Chondrocyte (in vitro differentiated cells): ENCODE measurements around the gene SLC7A9. TPM values are rescaled to one million over a fixed set of nuclear protein-coding genes. Genes with fewer than 3 reads are reported as not detected.
"Not testable (repeated sequence)": the region's sequence is repeated elsewhere in the genome, so short reads cannot be mapped to it uniquely, and the experiment has no call there.

ENCODE experiments used
- DNase-seq: peaks from one replicate; pipeline ENCODE4 v3.0.0; 2021; ENCODE audit warnings: mixed read lengths, low spot score
- H3K27ac Mint-ChIP-seq: one replicate; pipeline ENCODE4 v1.8.0; 2021; ENCODE audit warnings: mild to moderate bottlenecking, moderate library complexity, mixed read lengths; ENCODE audit not compliant: unreplicated experiment
- H3K27me3 Mint-ChIP-seq: 2 replicates; pipeline ENCODE4 v1.8.0; 2021; ENCODE audit warnings: low read depth, mixed read lengths
- H3K36me3 Mint-ChIP-seq: 2 replicates; pipeline ENCODE4 v1.8.0; 2021; ENCODE audit warnings: low read depth, mixed read lengths
- H3K4me1 Mint-ChIP-seq: 2 replicates; pipeline ENCODE4 v1.8.0; 2021; ENCODE audit warnings: low read depth, mild to moderate bottlenecking, mixed read lengths
- H3K4me3 Mint-ChIP-seq: one replicate; pipeline ENCODE4 v1.8.0; 2021; ENCODE audit warnings: mild to moderate bottlenecking, moderate library complexity, mixed read lengths; ENCODE audit not compliant: unreplicated experiment
- H3K9me3 Mint-ChIP-seq: 2 replicates; pipeline ENCODE4 v1.8.0; 2021; ENCODE audit warnings: low read depth, mixed read lengths
- total RNA-seq: library from RNA; stranded (reverse); gene quantifications from 3 replicates; pipeline ENCODE4 v1.2.1, GENCODE V29; 2021
- TF ChIP-seq, protein P1 (sequence below): fragments of 200-600 bp; sonication (generic); IDR thresholded peaks from 2 replicates; pipeline ENCODE4 v1.5.0; 2021; ENCODE audit warnings: antibody characterized with exemption, mild to moderate bottlenecking, moderate library complexity

Gene SLC7A9
- total RNA-seq, 1 donor from 2014 or later, result 0.35 TPM

DNA sequence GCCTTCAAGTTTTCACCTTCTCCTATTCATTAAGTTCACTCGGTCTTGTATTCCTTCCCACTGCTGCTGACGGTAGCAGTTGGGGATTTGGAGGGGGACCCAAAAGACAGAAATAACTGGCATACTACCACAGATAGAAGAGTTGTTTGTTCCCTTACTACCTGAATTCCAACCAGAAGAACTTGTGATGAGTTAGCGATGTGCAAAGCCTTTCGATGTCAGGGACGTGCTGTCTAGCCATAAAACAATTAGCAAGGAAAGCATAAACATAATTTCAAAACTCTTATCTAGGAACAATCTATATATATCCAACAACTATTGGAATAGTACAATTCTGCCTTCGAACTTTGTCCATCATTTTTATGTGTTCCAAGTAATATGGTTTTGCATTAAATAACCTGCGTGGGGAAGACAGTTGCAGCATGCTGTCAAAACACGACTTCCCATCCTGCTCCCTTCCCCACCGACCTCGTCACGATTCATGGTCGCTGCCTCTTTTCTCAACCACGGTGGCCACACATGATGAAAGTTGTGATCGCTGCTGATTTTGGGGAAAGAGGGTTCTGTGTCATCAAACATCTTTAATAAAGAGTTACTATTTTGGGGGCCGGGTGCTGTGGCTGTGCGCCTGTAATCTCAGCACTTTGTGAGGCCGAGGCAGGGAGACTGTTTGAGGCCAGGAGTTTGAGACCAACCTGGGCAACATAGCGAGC is 3.8 kb upstream of the SLC7A9 start:
- Mint-ChIP-seq H3K27me3 (no peaks in the 10 kb centered on the region), H3K27ac (no peak overlapping the region), H3K4me1 (no peaks in the 10 kb centered on the region), H3K9me3 (no peaks in the 10 kb centered on the region), H3K4me3 (no peak overlapping the region), H3K36me3 (peaks cover 5% of the 10 kb centered on the region)
- TF ChIP-seq, protein P1, sequence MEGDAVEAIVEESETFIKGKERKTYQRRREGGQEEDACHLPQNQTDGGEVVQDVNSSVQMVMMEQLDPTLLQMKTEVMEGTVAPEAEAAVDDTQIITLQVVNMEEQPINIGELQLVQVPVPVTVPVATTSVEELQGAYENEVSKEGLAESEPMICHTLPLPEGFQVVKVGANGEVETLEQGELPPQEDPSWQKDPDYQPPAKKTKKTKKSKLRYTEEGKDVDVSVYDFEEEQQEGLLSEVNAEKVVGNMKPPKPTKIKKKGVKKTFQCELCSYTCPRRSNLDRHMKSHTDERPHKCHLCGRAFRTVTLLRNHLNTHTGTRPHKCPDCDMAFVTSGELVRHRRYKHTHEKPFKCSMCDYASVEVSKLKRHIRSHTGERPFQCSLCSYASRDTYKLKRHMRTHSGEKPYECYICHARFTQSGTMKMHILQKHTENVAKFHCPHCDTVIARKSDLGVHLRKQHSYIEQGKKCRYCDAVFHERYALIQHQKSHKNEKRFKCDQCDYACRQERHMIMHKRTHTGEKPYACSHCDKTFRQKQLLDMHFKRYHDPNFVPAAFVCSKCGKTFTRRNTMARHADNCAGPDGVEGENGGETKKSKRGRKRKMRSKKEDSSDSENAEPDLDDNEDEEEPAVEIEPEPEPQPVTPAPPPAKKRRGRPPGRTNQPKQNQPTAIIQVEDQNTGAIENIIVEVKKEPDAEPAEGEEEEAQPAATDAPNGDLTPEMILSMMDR, result no peak
- DNase-seq, result no peak

DNA sequence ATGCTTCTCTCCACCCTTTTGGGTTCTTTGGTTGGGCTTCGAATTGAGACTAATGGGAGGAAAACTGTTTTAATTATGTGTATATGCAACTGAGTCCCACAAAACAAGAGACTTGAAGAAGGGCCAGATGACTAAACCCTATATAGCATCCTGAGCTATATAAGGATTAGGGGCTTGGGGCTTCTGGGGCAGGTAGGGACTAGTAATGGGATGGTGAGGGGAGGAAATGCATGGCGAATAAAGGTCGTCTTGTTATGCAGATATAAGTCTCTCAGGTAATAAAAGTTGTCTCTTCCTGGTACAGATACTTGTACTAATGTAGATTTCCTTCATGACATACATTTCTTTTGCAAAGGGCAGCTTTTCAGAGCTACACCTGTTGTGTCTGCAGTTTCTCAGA is 2.8 kb upstream of the SLC7A9 start:
- Mint-ChIP-seq H3K4me1 (no peaks in the 10 kb centered on the region), H3K36me3 (no peaks in the 10 kb centered on the region), H3K27ac (no peak overlapping the region), H3K4me3 (no peak overlapping the region), H3K9me3 (no peaks in the 10 kb centered on the region), H3K27me3 (no peaks in the 10 kb centered on the region)
- DNase-seq, result no peak
- TF ChIP-seq, protein P1, result no peak

DNA sequence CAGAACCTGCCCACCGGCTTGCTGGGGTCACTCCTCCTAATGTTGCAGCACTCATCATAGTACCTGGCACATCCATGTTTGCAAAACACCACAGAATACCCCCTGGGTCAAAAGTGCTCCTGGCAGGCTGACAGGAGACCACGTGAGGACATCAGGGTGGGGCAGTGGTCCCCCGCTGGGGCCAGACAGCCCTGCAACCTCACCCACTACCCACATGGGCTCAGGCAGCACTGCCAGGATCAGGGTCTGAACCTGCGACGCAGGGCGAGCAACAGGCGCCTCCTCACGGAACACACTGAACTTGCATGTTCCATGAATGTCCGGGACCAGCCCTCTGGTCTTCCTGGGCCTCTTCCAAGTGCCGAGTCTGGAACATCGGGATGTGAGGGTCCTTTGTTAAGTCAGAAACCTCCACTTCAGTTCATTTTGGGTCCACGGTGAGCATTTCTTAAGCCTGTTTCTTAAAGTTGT is 1.4 kb upstream of the SLC7A9 start:
- Mint-ChIP-seq H3K4me1 (no peaks in the 10 kb centered on the region), H3K4me3 (no peak overlapping the region), H3K9me3 (no peaks in the 10 kb centered on the region), H3K36me3 (no peaks in the 10 kb centered on the region), H3K27me3 (no peaks in the 10 kb centered on the region), H3K27ac (no peak overlapping the region)
- TF ChIP-seq, protein P1, result no peak
- DNase-seq, result peak; percentile 82

DNA sequence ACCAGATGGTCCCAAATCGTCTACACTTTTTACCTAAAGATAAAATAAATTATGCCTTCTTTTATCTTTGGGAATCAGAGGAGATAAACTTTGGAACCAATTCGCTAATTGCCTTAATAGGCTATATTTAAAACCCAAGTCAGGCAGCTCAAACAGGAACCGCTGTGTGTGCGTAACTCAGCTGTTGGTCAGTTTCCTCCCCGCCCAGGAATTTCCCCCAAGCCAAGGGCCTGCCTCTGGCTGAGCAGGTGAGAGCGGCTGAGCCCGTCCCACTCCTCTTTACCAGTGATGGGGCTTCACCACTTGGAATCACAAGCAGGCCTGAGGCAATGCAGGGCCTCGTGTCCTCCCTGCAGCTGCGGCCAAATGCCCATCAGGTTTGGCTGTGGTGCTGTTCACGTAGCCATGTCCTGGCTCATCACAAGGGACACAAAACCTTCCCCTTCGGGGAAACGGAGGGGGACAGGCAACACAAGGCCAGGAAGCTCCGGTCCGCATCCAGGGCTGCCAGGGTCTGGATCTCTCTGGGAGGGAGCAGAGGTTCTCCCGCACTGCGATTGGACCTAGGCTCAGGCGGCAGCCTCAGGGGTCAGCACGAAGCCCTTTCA is 503 bp upstream of the SLC7A9 start:
- Mint-ChIP-seq H3K9me3 (no peaks in the 10 kb centered on the region), H3K27me3 (no peaks in the 10 kb centered on the region), H3K4me1 (no peaks in the 10 kb centered on the region), H3K27ac (no peak overlapping the region), H3K36me3 (no peaks in the 10 kb centered on the region), H3K4me3 (no peak overlapping the region)
- peak; percentile 59 for DNase-seq
- TF ChIP-seq, protein P1, result no peak

DNA sequence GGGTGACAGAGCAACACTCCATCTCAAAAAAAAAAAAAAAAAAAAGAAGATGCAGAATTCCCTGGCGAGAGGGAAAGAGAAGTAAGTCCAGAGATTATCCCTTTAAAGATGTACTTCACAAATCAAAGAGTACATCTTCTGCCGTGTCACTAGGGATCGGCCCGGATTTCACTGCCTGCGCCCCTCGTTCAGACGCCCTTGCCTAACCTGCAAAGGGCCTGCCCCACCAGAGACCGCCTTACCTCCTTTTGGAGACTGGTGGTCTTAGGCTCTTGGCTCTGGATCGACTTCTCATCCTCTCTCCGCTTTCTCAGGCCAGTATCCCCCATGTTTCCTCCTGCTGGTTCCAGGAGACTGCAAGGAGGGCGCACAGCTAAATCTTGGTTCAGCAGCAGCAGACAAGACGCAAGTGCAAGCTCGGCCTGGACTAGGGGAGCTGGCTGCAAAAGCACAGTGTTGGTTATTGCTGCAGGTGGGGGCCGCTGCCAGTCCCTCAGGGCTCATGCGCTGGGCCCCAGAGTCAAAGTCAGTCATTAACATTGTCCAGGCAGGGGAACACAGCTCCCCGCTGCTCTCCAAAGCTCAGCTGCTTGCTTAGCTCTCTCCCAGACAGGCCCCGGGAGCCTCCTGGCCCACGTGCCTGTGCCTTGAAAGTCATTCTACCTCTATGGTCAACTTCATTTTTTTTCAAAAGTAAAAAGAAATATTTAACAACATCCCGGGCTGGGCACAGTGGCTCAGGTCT is 1.2 kb downstream of the SLC7A9 start:
- Mint-ChIP-seq H3K4me1 (no peaks in the 10 kb centered on the region), H3K4me3 (no peak overlapping the region), H3K9me3 (no peaks in the 10 kb centered on the region), H3K27me3 (no peaks in the 10 kb centered on the region), H3K36me3 (no peaks in the 10 kb centered on the region), H3K27ac (no peak overlapping the region)
- TF ChIP-seq, protein P1, result no peak
- DNase-seq, result peak; percentile 67

DNA sequence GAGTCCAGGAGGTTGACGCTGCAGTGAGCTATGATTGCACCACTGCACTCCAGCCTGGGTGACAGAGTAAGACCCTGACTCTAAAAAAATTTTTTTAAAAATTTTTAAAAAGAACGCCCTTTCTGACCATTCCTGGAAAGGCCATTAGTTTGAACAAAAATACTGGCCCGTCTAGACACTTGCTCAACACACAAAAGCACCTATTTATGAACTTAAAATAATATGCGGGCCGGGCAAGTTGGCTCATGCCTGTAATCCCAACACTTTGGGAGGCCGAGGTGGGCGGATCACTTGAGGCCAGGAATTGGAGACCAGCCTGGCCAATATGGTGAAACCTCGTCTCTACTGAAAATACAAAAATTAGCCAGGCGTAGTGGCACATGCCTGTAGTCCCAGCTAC is 2.1 kb downstream of the SLC7A9 start:
- not testable (repeated sequence) for H3K4me1 Mint-ChIP-seq, H3K9me3 Mint-ChIP-seq, H3K4me3 Mint-ChIP-seq, H3K27ac Mint-ChIP-seq, H3K27me3 Mint-ChIP-seq, H3K36me3 Mint-ChIP-seq
- peak; percentile 13 for DNase-seq
